H9 (cell line): Measurements from ENCODE around the gene LIPC. TPM values are rescaled to one million over a fixed set of nuclear protein-coding genes. Genes with fewer than 3 reads are reported as not detected.

Source experiments
- DNase-seq: peaks from one replicate; pipeline ENCODE4 v3.0.0-alpha.2; 2017
- H2AFZ ChIP-seq: one replicate; pipeline ENCODE4 v1.6.1; 2013; ENCODE audit warnings: mild to moderate bottlenecking, low read length, control low read depth, moderate library complexity
- H2AK5ac ChIP-seq: 2 replicates; pipeline ENCODE4 v1.6.1; 2013; ENCODE audit warnings: low read length, control low read depth, mixed read lengths; ENCODE audit not compliant: insufficient read length
- H2BK120ac ChIP-seq: one replicate; pipeline ENCODE4 v1.6.1; 2013; ENCODE audit warnings: low read depth, mild to moderate bottlenecking, low read length, control low read depth, inconsistent platforms; ENCODE audit not compliant: poor library complexity, severe bottlenecking
- H2BK12ac ChIP-seq: 2 replicates; pipeline ENCODE4 v1.6.1; 2013; ENCODE audit warnings: low read length, control low read depth, mixed read lengths, low read depth; ENCODE audit not compliant: insufficient read length
- H2BK15ac ChIP-seq: 2 replicates; pipeline ENCODE4 v1.6.1; 2013; ENCODE audit warnings: low read depth, low read length, control low read depth
- H2BK20ac ChIP-seq: one replicate; pipeline ENCODE4 v1.6.1; 2013; ENCODE audit warnings: low read depth, mild to moderate bottlenecking, low read length, control low read depth, inconsistent platforms; ENCODE audit not compliant: poor library complexity, severe bottlenecking
- H2BK5ac ChIP-seq: 2 replicates; pipeline ENCODE4 v1.6.1; 2013; ENCODE audit warnings: low read length, control low read depth, mixed read lengths; ENCODE audit not compliant: insufficient read length
- H3K14ac ChIP-seq: 2 replicates; pipeline ENCODE4 v1.6.1; 2013; ENCODE audit warnings: low read length, control low read depth; ENCODE audit not compliant: insufficient read depth
- H3K18ac ChIP-seq: 2 replicates; pipeline ENCODE4 v1.6.1; 2013; ENCODE audit warnings: low read depth, mild to moderate bottlenecking, mixed read lengths, low read length, control low read depth; ENCODE audit not compliant: insufficient read length
- H3K23ac ChIP-seq: 2 replicates; pipeline ENCODE4 v1.6.1; 2013; ENCODE audit warnings: low read length, control low read depth, mixed read lengths, low read depth; ENCODE audit not compliant: insufficient read length
- H3K23me2 ChIP-seq: 2 replicates; pipeline ENCODE4 v1.6.1; 2013; ENCODE audit warnings: low read depth, mild to moderate bottlenecking, mixed read lengths, low read length, control low read depth; ENCODE audit not compliant: insufficient read length, poor library complexity, severe bottlenecking
- H3K27ac ChIP-seq: 2 replicates; pipeline ENCODE4 v1.5.1; 2013; ENCODE audit warnings: low read length, control low read depth, mixed read lengths, low read depth; ENCODE audit not compliant: insufficient read length
- H3K27me3 ChIP-seq: 2 replicates; pipeline ENCODE4 v1.6.1; 2013; ENCODE audit warnings: low read length, control low read depth, inconsistent platforms; ENCODE audit not compliant: insufficient read depth
- H3K4ac ChIP-seq: 2 replicates; pipeline ENCODE4 v1.6.1; 2013; ENCODE audit warnings: low read depth, mild to moderate bottlenecking, control low read depth, inconsistent platforms, low read length, moderate library complexity
- H3K4me1 ChIP-seq: 2 replicates; pipeline ENCODE4 v1.6.1; 2013; ENCODE audit warnings: low read length, control low read depth, inconsistent platforms; ENCODE audit not compliant: insufficient read depth
- H3K4me2 ChIP-seq: 2 replicates; pipeline ENCODE4 v1.6.1; 2013; ENCODE audit warnings: low read length, control low read depth, mixed read lengths; ENCODE audit not compliant: insufficient read length, insufficient read depth
- H3K56ac ChIP-seq: 2 replicates; pipeline ENCODE4 v1.6.1; 2013; ENCODE audit warnings: low read depth, mild to moderate bottlenecking, mixed read lengths, low read length, control low read depth; ENCODE audit not compliant: insufficient read length
- H3K79me1 ChIP-seq: 2 replicates; pipeline ENCODE4 v1.6.1; 2013; ENCODE audit warnings: low read depth, mild to moderate bottlenecking, moderate library complexity, low read length, control low read depth, inconsistent platforms; ENCODE audit not compliant: insufficient read depth, poor library complexity, severe bottlenecking
- H3K79me2 ChIP-seq: 2 replicates; pipeline ENCODE4 v1.6.1; 2013; ENCODE audit warnings: low read length, control low read depth, inconsistent platforms; ENCODE audit not compliant: insufficient read depth
- H3K9ac ChIP-seq: 2 replicates; pipeline ENCODE4 v1.6.1; 2013; ENCODE audit warnings: low read length, control low read depth, mixed read lengths; ENCODE audit not compliant: insufficient read length; ENCODE audit errors: extremely low read depth
- H3K9me3 ChIP-seq: one replicate; pipeline ENCODE4 v1.6.1; 2013; ENCODE audit warnings: low read depth, low read length, inconsistent platforms; ENCODE audit not compliant: control insufficient read depth
- H3T11ph ChIP-seq: one replicate; pipeline ENCODE4 v1.6.1; 2013; ENCODE audit warnings: mild to moderate bottlenecking, low read length, control low read depth, inconsistent platforms
- H4K20me1 ChIP-seq: one replicate; pipeline ENCODE4 v1.6.1; 2013; ENCODE audit not compliant: control insufficient read depth, insufficient read length, insufficient read depth
- H4K5ac ChIP-seq: 2 replicates; pipeline ENCODE4 v1.6.1; 2013; ENCODE audit warnings: low read depth, mild to moderate bottlenecking, mixed read lengths, low read length, control low read depth; ENCODE audit not compliant: insufficient read length
- H4K8ac ChIP-seq: replicated peaks from 2 replicates; pipeline ENCODE4 v1.6.1; 2013; ENCODE audit warnings: low read length, control low read depth, mixed read lengths, low read depth; ENCODE audit not compliant: insufficient read length
- H4K91ac ChIP-seq: 2 replicates; pipeline ENCODE4 v1.6.1; 2013; ENCODE audit warnings: low read depth, mild to moderate bottlenecking, moderate library complexity, mixed read lengths, low read length, control low read depth; ENCODE audit not compliant: insufficient read length
- H3K27ac Mint-ChIP-seq, 3 experiments: 2 replicates in 2 of 3; 3 replicates in 1 of 3; pipeline ENCODE4 v1.8.0; 2020 to 2021; ENCODE audit warnings: mixed read lengths in 3 of 3, mild to moderate bottlenecking in 1 of 3, moderate library complexity in 1 of 3
- H3K27me3 Mint-ChIP-seq: 2 replicates; pipeline ENCODE4 v1.8.0; 2021; ENCODE audit warnings: low read depth, mild to moderate bottlenecking, moderate library complexity, mixed read lengths
- H3K36me3 Mint-ChIP-seq, 3 experiments: 2 replicates in 2 of 3; 3 replicates in 1 of 3; pipeline ENCODE4 v1.8.0; 2020 to 2021; ENCODE audit warnings: low read depth in 3 of 3, mixed read lengths in 3 of 3; ENCODE audit not compliant: insufficient read depth in 1 of 3
- H3K4me1 Mint-ChIP-seq, 2 experiments: 2 replicates each; pipeline ENCODE4 v1.8.0; 2020; ENCODE audit warnings: mixed read lengths in 2 of 2
- H3K4me3 Mint-ChIP-seq, 2 experiments: 2 replicates in 1 of 2; 3 replicates in 1 of 2; pipeline ENCODE4 v1.8.0; 2020 to 2021; ENCODE audit warnings: mild to moderate bottlenecking in 2 of 2, mixed read lengths in 2 of 2, moderate library complexity in 1 of 2
- H3K9me3 Mint-ChIP-seq, 2 experiments: 2 replicates in 1 of 2; 3 replicates in 1 of 2; pipeline ENCODE4 v1.8.0; 2020; ENCODE audit warnings: mild to moderate bottlenecking in 2 of 2, mixed read lengths in 2 of 2, moderate library complexity in 1 of 2
- CTCF ChIP-seq: fragments of 200-600 bp; sonication (generic); conservative IDR thresholded peaks from 3 replicates; pipeline ENCODE4 v1.8.0; 2021; ENCODE audit warnings: antibody characterized with exemption, mild to moderate bottlenecking
- WGBS: extraction: QIAGEN DNeasy Blood & Tissue Kit; methylation state at CpG from one replicate; pipeline ENCODE4 v1.1.7; 2013; ENCODE audit warnings: missing lambda C conversion rate, low lambda C conversion rate, mixed read lengths; ENCODE audit not compliant: insufficient read length; ENCODE audit errors: extremely low coverage; 5-methylcytosine and 5-hydroxymethylcytosine counted together
- total RNA-seq: library from RNA; stranded (reverse); gene quantifications from 2 replicates; pipeline ENCODE4 v1.2.1, GENCODE V29; 2021

The LIPC gene
- total RNA-seq, 1 experiment from 2014 or later: not detected

GRCh38 chr15:58584789-58585461 is 153.1 kb downstream of the LIPC start:
- Histone ChIP-seq H3K9me3 (no peaks in the 10 kb centered on the region), H2BK5ac (no peak overlapping the region), H3K23me2 (no peaks in the 10 kb centered on the region), H3K79me2 (no peaks in the 10 kb centered on the region), H3K4me2 (no peak overlapping the region), H3K23ac (no peak overlapping the region), H4K8ac (no peak overlapping the region), H4K20me1 (no peaks in the 10 kb centered on the region), H3K56ac (no peak overlapping the region), H3K4me1 (peaks cover 5% of the 10 kb centered on the region; the same call in 1 of the 2 replicates), H2BK12ac (no peak overlapping the region), H3K9ac (no peak overlapping the region), H2AK5ac (no peak overlapping the region), H2BK20ac (no peak overlapping the region), H3K18ac (no peak overlapping the region), H4K5ac (no peak overlapping the region), H3K27me3 (no peaks in the 10 kb centered on the region), H3K79me1 (no peaks in the 10 kb centered on the region), H2BK120ac (no peak overlapping the region), H3T11ph (no peak overlapping the region), H4K91ac (no peak overlapping the region), H3K14ac (no peak overlapping the region), H2AFZ (no peak overlapping the region), H3K27ac (no peak overlapping the region), H3K4ac (no peak overlapping the region), H2BK15ac (no peak overlapping the region)
- WGBS: no CpG with 5 or more reads among the region's 6 CpGs
- TF ChIP-seq CTCF: no peak
- 0 out of 7 replicates have a peak, but pooled peaks cover 0 to 7% (median 0%) of the 10 kb centered on the region in 3 experiments for H3K36me3 Mint-ChIP-seq
- peaks cover 3 to 4% of the 10 kb centered on the region in 2 experiments; a peak in 1 of 4 replicates for H3K4me1 Mint-ChIP-seq
- no peak overlapping the region for H3K27ac Mint-ChIP-seq
- peaks cover 6 to 8% of the 10 kb centered on the region in 2 experiments; a peak in 4 of 5 replicates for H3K9me3 Mint-ChIP-seq
- no peaks in the 10 kb centered on the region for H3K27me3 Mint-ChIP-seq
- no peak overlapping the region for H3K4me3 Mint-ChIP-seq
- no peak for DNase-seq
